ENCODE results near the gene SERPINC1. TPM values are rescaled to one million over a fixed set of nuclear protein-coding genes. Genes with fewer than 3 reads are reported as not detected.
"Not testable (repeated sequence)": the region's sequence is repeated elsewhere in the genome, so short reads cannot be mapped to it uniquely, and the experiment has no call there.

Gene SERPINC1
- total and polyA plus RNA-seq, 3 donors from 2014 or later: 0.24 to 0.93 (median 0.75) TPM

GRCh38 chr1:173861731-173862145 lies 55.4 kb downstream of the SERPINC1 start:
- intact Hi-C loops (cut with DNase I; ENCODE audit: low total_unique reads): no loop called here
- Histone ChIP-seq H3K36me3 (ENCODE audit: low read depth, missing control alignments) (no peaks in the 10 kb centered on the region), H3K4me1 (peaks cover 16% of the 10 kb centered on the region), H3K4me3 (no peak overlapping the region), H3K9me3 (no peaks in the 10 kb centered on the region), H3K27me3 (no peaks in the 10 kb centered on the region), H3K27ac (no peak overlapping the region)
- no peak for TF ChIP-seq POLR2A (IDR thresholded peaks at IDR 0.05)
- TF ChIP-seq, protein P1, sequence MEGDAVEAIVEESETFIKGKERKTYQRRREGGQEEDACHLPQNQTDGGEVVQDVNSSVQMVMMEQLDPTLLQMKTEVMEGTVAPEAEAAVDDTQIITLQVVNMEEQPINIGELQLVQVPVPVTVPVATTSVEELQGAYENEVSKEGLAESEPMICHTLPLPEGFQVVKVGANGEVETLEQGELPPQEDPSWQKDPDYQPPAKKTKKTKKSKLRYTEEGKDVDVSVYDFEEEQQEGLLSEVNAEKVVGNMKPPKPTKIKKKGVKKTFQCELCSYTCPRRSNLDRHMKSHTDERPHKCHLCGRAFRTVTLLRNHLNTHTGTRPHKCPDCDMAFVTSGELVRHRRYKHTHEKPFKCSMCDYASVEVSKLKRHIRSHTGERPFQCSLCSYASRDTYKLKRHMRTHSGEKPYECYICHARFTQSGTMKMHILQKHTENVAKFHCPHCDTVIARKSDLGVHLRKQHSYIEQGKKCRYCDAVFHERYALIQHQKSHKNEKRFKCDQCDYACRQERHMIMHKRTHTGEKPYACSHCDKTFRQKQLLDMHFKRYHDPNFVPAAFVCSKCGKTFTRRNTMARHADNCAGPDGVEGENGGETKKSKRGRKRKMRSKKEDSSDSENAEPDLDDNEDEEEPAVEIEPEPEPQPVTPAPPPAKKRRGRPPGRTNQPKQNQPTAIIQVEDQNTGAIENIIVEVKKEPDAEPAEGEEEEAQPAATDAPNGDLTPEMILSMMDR (IDR thresholded peaks at IDR 0.05): no peak
- 92 to 96% methylated on average over 7 of the region's 7 CpGs for WGBS, 2 donors
- DNase-seq: no peak

- DNase-seq: no peak
- Histone ChIP-seq H3K27ac (no peak overlapping the region), H3K36me3 (ENCODE audit: low read depth, missing control alignments) (no peaks in the 10 kb centered on the region), H3K9me3 (no peaks in the 10 kb centered on the region), H3K27me3 (no peaks in the 10 kb centered on the region), H3K4me3 (no peak overlapping the region), H3K4me1 (peaks cover 4% of the 10 kb centered on the region)
- intact Hi-C loops (cut with DNase I; ENCODE audit: low total_unique reads): no loop called here
- TF ChIP-seq, protein P1 (IDR thresholded peaks at IDR 0.05): no peak
- TF ChIP-seq POLR2A (IDR thresholded peaks at IDR 0.05): no peak
- 95 to 97% methylated on average over 1 of the region's 1 CpG for WGBS, 2 donors
Observed at GRCh38 chr1:173860065-173860464, 57.1 kb downstream of the SERPINC1 start.

DNA sequence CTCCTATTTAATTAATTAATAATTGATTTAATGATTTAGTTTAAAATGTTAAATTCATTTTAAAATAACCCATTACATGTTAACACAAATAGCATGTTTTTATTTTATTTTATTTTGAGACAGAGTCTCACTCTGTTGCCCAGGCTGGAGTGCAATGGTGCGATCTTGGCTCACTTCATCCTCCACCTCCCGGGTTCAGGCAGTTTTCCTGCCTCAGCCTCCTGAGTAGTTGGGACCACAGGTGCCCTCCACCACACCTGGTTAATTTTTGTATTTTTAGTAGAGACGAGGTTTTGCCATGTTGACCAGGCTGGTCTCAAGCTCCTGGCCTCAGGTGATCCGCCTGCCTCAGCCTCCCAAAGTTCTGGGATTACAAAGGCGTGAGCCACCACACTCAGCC lies 57.6 kb downstream of the SERPINC1 start:
- H3K27me3 ChIP-seq; H3K4me3 ChIP-seq; H3K27ac ChIP-seq; H3K36me3 ChIP-seq (ENCODE audit: low read depth, missing control alignments); H3K4me1 ChIP-seq; DNase-seq; H3K9me3 ChIP-seq; intact Hi-C loops (cut with DNase I; ENCODE audit: low total_unique reads): not testable (repeated sequence)
- WGBS, 2 donors: 96 to 98% methylated on average over 5 of the region's 5 CpGs

DNA sequence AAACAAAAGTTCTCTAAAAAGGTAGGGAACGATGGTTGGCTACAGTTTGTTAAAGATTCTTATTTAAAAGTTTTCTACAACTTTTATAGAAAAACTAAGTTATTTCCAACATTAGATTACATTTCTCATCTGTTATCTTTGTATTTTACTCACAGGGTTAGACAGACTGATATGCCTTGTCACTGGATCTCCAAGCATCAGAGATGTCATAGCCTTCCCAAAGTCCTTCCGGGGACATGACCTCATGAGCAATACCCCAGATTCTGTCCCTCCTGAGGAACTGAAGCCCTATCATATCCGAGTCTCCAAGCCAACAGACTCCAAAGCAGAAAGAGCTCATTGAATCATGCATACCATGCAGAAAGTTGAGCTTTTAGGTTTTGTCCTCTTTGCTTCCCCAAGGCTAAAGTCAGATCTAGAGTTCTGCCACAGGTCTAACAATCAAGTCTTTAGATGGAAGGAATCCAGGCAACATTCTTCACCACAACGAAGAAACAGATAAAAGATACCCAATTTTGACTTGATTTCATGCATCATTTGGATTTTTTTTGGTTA lies 59.7 kb downstream of the SERPINC1 start:
- Histone ChIP-seq H3K27ac (no peak overlapping the region), H3K36me3 (ENCODE audit: low read depth, missing control alignments) (no peaks in the 10 kb centered on the region), H3K9me3 (no peaks in the 10 kb centered on the region), H3K27me3 (no peaks in the 10 kb centered on the region), H3K4me3 (no peak overlapping the region), H3K4me1 (no peaks in the 10 kb centered on the region)
- no peak for DNase-seq
- no peak for TF ChIP-seq POLR2A (IDR thresholded peaks at IDR 0.05)
- TF ChIP-seq, protein P1 (IDR thresholded peaks at IDR 0.05): no peak
- intact Hi-C loops (cut with DNase I; ENCODE audit: low total_unique reads): no loop called here
- 76 to 80% methylated on average over 4 of the region's 4 CpGs for WGBS, 2 donors

- WGBS, 2 donors: 89 to 93% methylated on average over 2 of the region's 2 CpGs
- Histone ChIP-seq H3K27ac (no peak overlapping the region), H3K27me3 (no peaks in the 10 kb centered on the region), H3K4me1 (no peaks in the 10 kb centered on the region), H3K9me3 (no peaks in the 10 kb centered on the region), H3K4me3 (no peak overlapping the region), H3K36me3 (ENCODE audit: low read depth, missing control alignments) (no peaks in the 10 kb centered on the region)
- intact Hi-C loops (cut with DNase I; ENCODE audit: low total_unique reads): no loop called here
- TF ChIP-seq, protein P1 (IDR thresholded peaks at IDR 0.05): no peak
- no peak for TF ChIP-seq POLR2A (IDR thresholded peaks at IDR 0.05)
- DNase-seq: no peak
Observed at GRCh38 chr1:173856903-173857302, 60.2 kb downstream of the SERPINC1 start.
